Fibroblast of mammary gland (primary cell): ENCODE data around the gene SH3BP2.

ENCODE experiments used
- DNase-seq: peaks from one replicate; pipeline ENCODE4 v3.0.0-alpha.2; 2010; ENCODE audit warnings: low read depth
- H3K4me3 ChIP-seq: 2 replicates; pipeline ENCODE4 v1.5.1; 2011; ENCODE audit warnings: low read depth, mild to moderate bottlenecking, low read length, moderate library complexity; ENCODE audit not compliant: control insufficient read depth
- TF ChIP-seq, protein P1 (sequence below): conservative IDR thresholded peaks from 2 replicates; pipeline ENCODE4 v1.5.1; 2011; ENCODE audit warnings: low read depth, low read length, inconsistent platforms; ENCODE audit not compliant: control insufficient read depth, insufficient read depth

SH3BP2 gene

DNA sequence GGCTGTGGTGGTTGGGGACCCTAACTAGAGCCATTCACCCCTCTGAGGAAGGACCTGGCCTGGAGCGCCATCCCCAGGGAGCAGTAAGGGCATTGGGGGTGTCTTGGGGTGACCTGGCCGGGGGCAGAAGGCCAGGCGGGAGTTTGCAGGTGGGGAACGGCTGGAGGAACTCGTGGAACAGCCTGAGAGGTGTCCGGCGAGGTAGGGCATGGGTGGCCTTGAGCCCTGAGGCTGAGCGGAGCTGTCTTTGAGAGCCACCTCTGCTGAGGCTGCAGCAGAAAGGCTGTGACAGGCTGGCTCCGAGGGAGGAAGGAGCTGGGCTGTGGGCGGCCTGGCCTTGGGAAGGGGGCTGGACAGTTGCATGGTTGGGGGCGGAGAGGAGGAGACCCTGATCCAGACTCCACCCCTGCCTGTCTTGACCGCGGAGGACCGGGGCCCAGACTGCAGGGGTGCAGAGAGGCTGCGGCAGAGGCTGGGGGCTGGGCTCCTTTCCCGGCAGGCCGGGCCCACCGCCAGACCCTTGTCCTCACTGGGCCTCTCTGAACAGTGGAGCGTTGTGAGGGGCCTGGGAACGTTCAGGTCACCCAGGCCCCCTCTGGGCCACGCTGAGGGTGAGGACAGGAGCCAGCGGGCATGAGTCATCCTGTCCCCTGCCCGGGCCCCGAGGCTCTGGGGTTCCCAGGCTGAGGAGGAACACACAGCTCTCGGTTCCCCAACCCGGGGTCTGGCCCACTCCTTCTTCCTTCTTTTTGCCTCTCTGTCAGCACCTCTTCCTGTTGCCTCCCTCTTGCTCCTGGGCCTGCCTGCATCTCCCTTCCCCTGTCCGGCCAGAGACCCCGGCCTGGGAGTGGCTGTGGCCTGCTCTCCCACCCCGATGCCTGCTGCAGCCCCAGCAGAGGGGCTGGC is 8.1 kb downstream of the SH3BP2 start:
- DNase-seq: peak; percentile 44
- no peak overlapping the region for H3K4me3 ChIP-seq
- TF ChIP-seq, protein P1, sequence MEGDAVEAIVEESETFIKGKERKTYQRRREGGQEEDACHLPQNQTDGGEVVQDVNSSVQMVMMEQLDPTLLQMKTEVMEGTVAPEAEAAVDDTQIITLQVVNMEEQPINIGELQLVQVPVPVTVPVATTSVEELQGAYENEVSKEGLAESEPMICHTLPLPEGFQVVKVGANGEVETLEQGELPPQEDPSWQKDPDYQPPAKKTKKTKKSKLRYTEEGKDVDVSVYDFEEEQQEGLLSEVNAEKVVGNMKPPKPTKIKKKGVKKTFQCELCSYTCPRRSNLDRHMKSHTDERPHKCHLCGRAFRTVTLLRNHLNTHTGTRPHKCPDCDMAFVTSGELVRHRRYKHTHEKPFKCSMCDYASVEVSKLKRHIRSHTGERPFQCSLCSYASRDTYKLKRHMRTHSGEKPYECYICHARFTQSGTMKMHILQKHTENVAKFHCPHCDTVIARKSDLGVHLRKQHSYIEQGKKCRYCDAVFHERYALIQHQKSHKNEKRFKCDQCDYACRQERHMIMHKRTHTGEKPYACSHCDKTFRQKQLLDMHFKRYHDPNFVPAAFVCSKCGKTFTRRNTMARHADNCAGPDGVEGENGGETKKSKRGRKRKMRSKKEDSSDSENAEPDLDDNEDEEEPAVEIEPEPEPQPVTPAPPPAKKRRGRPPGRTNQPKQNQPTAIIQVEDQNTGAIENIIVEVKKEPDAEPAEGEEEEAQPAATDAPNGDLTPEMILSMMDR: no peak

DNA sequence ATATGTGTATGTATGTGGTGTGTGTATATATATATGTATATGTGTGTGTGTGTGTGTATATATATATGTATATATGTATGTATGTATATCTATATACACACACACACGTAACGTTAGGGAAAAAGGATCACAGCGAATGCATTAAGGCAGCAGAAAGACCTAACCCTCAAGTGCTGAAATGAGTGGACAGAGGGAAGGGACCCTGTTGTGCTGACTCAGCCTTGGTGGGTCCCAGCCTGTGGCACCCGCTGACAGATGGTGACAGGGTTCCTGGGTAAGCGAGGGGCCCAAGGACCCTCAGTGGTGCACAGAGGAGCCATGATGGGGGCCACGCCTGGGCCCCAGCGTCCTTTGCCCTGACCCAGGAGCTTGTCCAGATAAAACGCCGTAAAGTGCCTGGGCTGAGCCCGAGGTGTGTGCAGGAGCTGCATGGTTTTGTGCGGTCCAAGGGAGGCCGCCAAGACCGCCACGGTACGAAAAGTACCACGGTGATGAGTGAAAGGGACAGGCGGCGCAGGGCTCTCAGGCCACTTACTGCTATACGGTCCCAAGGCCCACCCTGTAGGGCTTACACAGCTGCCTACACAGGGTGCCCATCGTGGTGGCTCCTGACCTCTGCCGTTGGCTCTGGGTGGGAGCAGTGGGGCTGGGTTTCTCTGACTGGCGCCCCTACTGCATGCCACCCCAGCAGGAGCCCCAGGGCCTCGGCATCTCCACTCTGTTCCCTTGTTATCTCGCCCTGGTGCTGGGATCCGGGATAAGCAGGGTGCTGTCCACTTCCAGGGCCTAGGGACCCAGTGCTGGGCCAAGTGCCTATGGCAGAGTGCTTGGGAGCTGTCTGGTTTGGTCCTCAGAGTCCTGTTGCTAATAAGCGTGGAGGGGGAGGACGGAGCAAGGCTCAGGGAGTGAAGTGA is 10.0 kb downstream of the SH3BP2 start:
- no peak for DNase-seq
- H3K4me3 ChIP-seq: no peak overlapping the region
- TF ChIP-seq, protein P1: no peak

DNA sequence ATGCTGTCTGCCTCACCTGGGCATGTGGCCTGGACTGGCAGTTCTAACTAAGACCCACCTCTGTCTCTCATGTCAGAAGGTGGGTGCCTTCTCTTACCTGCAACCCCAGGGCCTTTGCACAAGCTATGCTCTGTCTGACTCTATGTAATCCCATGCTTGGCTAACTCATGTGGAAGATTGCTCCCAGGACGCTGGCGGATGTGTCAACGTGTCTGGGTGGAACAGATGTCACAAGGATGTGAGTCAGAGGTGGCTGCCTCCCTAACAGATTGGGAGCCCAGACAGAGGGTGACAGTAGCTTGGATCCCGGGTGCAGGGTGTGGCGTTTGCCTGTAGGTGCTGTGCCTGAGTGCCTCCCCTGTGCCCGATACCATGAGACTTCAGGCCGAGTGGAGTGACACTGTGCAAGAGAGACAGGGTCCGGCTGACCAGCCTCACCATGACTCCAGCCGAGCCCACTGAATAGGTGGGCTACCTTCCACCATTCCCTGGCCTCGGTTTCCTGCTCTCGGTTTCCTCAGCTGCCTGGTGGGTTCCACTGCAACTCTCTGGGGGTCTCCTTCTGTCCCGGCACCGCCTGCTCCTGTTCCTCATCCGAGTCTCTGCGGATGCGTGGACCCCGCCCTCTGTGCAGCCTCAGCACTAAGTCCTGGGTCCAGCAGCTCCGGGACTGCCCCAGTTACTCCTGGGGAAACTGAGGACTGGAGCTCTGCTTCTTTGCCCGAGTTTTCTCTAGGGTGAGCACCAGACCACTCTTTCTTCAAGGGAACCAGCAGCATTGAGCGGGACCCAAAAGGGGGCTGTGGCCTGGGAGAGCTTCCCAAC is 11.0 kb downstream of the SH3BP2 start:
- no peak overlapping the region for H3K4me3 ChIP-seq
- no peak for DNase-seq
- TF ChIP-seq, protein P1: no peak

DNA sequence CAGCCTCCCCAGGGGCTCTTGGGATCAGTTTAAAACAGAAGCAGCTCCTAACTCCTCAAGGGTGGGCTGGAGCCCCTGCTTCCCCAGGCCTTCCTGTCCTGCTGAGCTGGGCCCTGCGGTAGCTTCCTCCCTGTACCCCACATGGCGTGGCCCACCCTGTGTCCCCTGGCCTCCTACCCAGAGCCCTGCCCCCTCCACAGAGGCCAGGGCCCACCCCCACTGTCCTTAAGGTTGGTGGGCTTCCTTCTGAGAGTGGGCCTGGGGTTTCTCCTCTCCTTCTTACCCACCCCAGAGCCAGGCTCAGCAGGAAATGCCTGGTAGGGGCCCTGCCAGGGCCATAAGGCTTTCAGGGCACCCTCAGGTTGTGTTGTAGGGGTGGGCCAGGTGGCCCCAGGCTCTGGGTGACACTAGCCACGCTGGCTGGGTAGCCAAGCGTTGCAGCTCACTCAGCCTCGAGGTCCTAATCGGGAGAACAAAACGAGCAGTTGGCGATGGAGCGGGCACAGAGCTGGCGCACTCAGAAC is 11.6 kb downstream of the SH3BP2 start:
- H3K4me3 ChIP-seq: no peak overlapping the region
- TF ChIP-seq, protein P1: no peak
- no peak for DNase-seq

DNA sequence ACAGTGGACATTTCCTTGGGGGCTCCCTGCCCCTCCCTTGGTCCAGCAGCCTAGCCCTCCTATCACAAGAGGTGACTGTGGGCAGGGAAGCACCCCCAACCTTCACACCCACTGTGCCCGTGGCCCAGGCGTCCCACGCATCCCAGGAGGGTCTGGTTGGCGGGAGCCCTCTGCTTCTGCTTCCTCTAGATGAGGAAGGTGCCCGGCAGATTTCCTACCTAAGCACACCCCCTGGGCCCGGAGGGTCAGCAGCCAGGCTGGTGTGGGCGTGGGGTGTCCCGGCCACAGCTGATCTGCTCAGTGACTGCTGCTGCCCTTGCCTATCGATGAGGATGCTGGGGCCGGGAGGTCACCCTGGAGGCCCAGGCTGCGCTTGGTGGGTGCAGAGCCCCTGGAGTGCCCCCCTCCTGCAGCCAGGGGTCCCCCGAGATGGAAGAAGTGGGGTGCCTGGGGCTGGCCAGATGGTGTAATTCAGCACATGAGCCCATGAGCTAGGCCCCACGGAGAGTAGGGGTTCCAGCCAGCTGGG is 12.2 kb downstream of the SH3BP2 start:
- TF ChIP-seq, protein P1: no peak
- no peak overlapping the region for H3K4me3 ChIP-seq
- DNase-seq: no peak
